GM12892 (cell line): ENCODE data around the gene IL22RA1.

ENCODE experiments used
- DNase-seq: peaks from one replicate; pipeline ENCODE4 v3.0.0; 2011; ENCODE audit not compliant: insufficient read length
- FAIRE-seq: peaks from 2 replicates; lab custom pipeline; 2011; peaks lifted over from hg19 to GRCh38; lab: Jason Lieb, UNC
- POLR2A ChIP-seq: IDR thresholded peaks from 2 replicates; pipeline ENCODE4 v1.6.1; 2011; ENCODE audit warnings: low read depth, low read length, control low read depth
- POLR2AphosphoS5 ChIP-seq: IDR thresholded peaks from 2 replicates; pipeline ENCODE4 v1.6.1; 2011; ENCODE audit warnings: low read depth, low read length, control low read depth
- TAF1 ChIP-seq: IDR thresholded peaks from 2 replicates; pipeline ENCODE4 v1.6.1; 2011; ENCODE audit warnings: low read depth, mild to moderate bottlenecking, control low read depth, low read length, borderline replicate concordance

IL22RA1 gene

GRCh38 chr1:24089027-24089742 lies 53.8 kb downstream of the IL22RA1 start:
- no peak for FAIRE-seq
- TF ChIP-seq POLR2AphosphoS5 (no peak), TAF1 (no peak), POLR2A (no peak)
- no peak for DNase-seq

- DNase-seq (no peak), FAIRE-seq (no peak)
- no peak for TF ChIP-seq POLR2AphosphoS5
- no peak for TF ChIP-seq POLR2A
Measured at GRCh38 chr1:24086466-24086865, 56.5 kb downstream of the IL22RA1 start.

- FAIRE-seq (no peak), DNase-seq (no peak)
- no peak for TF ChIP-seq POLR2AphosphoS5
- TF ChIP-seq TAF1: no peak
- TF ChIP-seq POLR2A: no peak
Measured at GRCh38 chr1:24085546-24085945, 57.4 kb downstream of the IL22RA1 start.

GRCh38 chr1:24085007-24085406 lies 57.9 kb downstream of the IL22RA1 start:
- no peak for DNase-seq
- no peak for TF ChIP-seq POLR2A
- no peak for TF ChIP-seq TAF1
- no peak for TF ChIP-seq POLR2AphosphoS5
- no peak for FAIRE-seq

GRCh38 chr1:24084050-24084449 lies 58.9 kb downstream of the IL22RA1 start:
- TF ChIP-seq POLR2AphosphoS5 (no peak), TAF1 (no peak), POLR2A (no peak)
- DNase-seq (no peak), FAIRE-seq (no peak)

GRCh38 chr1:24082372-24082771 lies 60.6 kb downstream of the IL22RA1 start:
- no peak for TF ChIP-seq TAF1
- no peak for TF ChIP-seq POLR2AphosphoS5
- DNase-seq (no peak), FAIRE-seq (no peak)

GRCh38 chr1:24081190-24081589 lies 61.8 kb downstream of the IL22RA1 start:
- FAIRE-seq: no peak
- no peak for TF ChIP-seq TAF1
- no peak for TF ChIP-seq POLR2A
- no peak for TF ChIP-seq POLR2AphosphoS5

GRCh38 chr1:24080131-24080530 lies 62.8 kb downstream of the IL22RA1 start:
- no peak for FAIRE-seq
- no peak for DNase-seq
- no peak for TF ChIP-seq TAF1
- TF ChIP-seq POLR2A: no peak
- no peak for TF ChIP-seq POLR2AphosphoS5

More at GRCh38 chr1:24081190-24081589, 61.8 kb downstream of the IL22RA1 start:
- no peak for DNase-seq

GRCh38 chr1:24077278-24077978 lies 65.5 kb downstream of the IL22RA1 start:
- FAIRE-seq (no peak), DNase-seq (no peak)
- no peak for TF ChIP-seq POLR2AphosphoS5
- TF ChIP-seq POLR2A: no peak
- no peak for TF ChIP-seq TAF1

- FAIRE-seq (no peak), DNase-seq (no peak)
- TF ChIP-seq POLR2A (no peak), TAF1 (no peak), POLR2AphosphoS5 (no peak)
Measured at GRCh38 chr1:24075946-24076345, 67.0 kb downstream of the IL22RA1 start.

- no peak for FAIRE-seq
- DNase-seq: no peak
- TF ChIP-seq POLR2AphosphoS5 (no peak), TAF1 (no peak), POLR2A (no peak)
Measured at GRCh38 chr1:24075590-24075854, 67.4 kb downstream of the IL22RA1 start.
